HepG2 (cell line): Measurements from ENCODE around the gene TNPO3. TPM values are rescaled to one million over a fixed set of nuclear protein-coding genes. Genes with fewer than 3 reads are reported as not detected.

Experiments
- DZIP1 ChIP-seq: sonication (generic); formaldehyde crosslinking; IDR thresholded peaks from 2 replicates; pipeline ENCODE4 v1.5.0; 2020; ENCODE audit warnings: mild to moderate bottlenecking, missing genetic modification reagents
- ELK4 ChIP-seq: sonication (generic); formaldehyde crosslinking; IDR thresholded peaks from 2 replicates; pipeline ENCODE4 v1.9.0; 2021; ENCODE audit warnings: missing genetic modification reagents, borderline replicate concordance
- FOXA1 ChIP-seq, 2 experiments: fragments of 450-650 bp in 1 of 2; sonication (generic) in 1 of 2; formaldehyde crosslinking in 1 of 2; IDR thresholded peaks; 2 replicates each; pipeline versions ENCODE4 v1.4.0 to v1.6.1; 2016 to 2020; ENCODE audit warnings: missing genetic modification reagents in 1 of 2
- HNRNPL ChIP-seq: fragments of 200-400 bp; formaldehyde crosslinking; IDR thresholded peaks from 2 replicates; pipeline ENCODE4 v1.6.1; 2017; ENCODE audit warnings: mild to moderate bottlenecking, low read depth, low read length
- NCOA5 ChIP-seq: sonication (generic); formaldehyde crosslinking; IDR thresholded peaks from 2 replicates; pipeline ENCODE4 v1.4.0; 2020; ENCODE audit warnings: missing genetic modification reagents
- REXO4 ChIP-seq: sonication (generic); formaldehyde crosslinking; IDR thresholded peaks from 2 replicates; pipeline ENCODE4 v1.8.0; 2022; ENCODE audit warnings: missing genetic modification reagents, mild to moderate bottlenecking, borderline replicate concordance
- SIN3A ChIP-seq: IDR thresholded peaks from 2 replicates; pipeline ENCODE4 v1.6.1; 2011; ENCODE audit warnings: low read depth, mild to moderate bottlenecking, control low read depth, low read length, borderline replicate concordance
- SKI ChIP-seq: fragments of 450-650 bp; IDR thresholded peaks from one replicate; pipeline ENCODE4 v1.6.1; 2018; ENCODE audit warnings: mild to moderate bottlenecking; ENCODE audit not compliant: partially characterized antibody
- SNAPC2 ChIP-seq: sonication (generic); formaldehyde crosslinking; IDR thresholded peaks from 2 replicates; pipeline ENCODE4 v1.8.1; 2022; ENCODE audit warnings: mild to moderate bottlenecking, missing genetic modification reagents
- STAT6 ChIP-seq: sonication (generic); formaldehyde crosslinking; IDR thresholded peaks from 2 replicates; pipeline ENCODE4 v1.4.0; 2020; ENCODE audit warnings: missing genetic modification reagents, mild to moderate bottlenecking, borderline replicate concordance
- TCF12 ChIP-seq, 2 experiments: fragments of 450-650 bp in 1 of 2; sonication (generic) in 1 of 2; formaldehyde crosslinking in 1 of 2; IDR thresholded peaks; 2 replicates each; pipeline versions ENCODE4 v1.6.1 to v1.8.0; 2017 to 2022; ENCODE audit warnings: antibody characterized with exemption in 1 of 2, mild to moderate bottlenecking in 1 of 2, missing genetic modification reagents in 1 of 2, moderate library complexity in 1 of 2
- TEAD3 ChIP-seq: optimal IDR thresholded peaks from 2 replicates; pipeline ENCODE3; 2016; ENCODE audit warnings: borderline replicate concordance
- TSC22D2 ChIP-seq: sonication (generic); formaldehyde crosslinking; IDR thresholded peaks from 2 replicates; pipeline ENCODE4 v1.5.1; 2020; ENCODE audit warnings: missing genetic modification reagents, mild to moderate bottlenecking, borderline replicate concordance
- ZFP1 ChIP-seq: IDR thresholded peaks from 2 replicates; pipeline ENCODE4 v1.6.1; 2016
- ZMYM3 ChIP-seq: sonication (generic); formaldehyde crosslinking; IDR thresholded peaks from 2 replicates; pipeline ENCODE4 v1.5.1; 2020; ENCODE audit warnings: mild to moderate bottlenecking, missing genetic modification reagents
- ZNF451 ChIP-seq: sonication (generic); formaldehyde crosslinking; IDR thresholded peaks from 2 replicates; pipeline ENCODE4 v1.5.0; 2020; ENCODE audit warnings: mild to moderate bottlenecking, missing genetic modification reagents
- ZNF678 ChIP-seq: sonication (generic); formaldehyde crosslinking; IDR thresholded peaks from 2 replicates; pipeline ENCODE4 v1.4.0; 2020; ENCODE audit warnings: mild to moderate bottlenecking, missing genetic modification reagents
- ZNF710 ChIP-seq: sonication (generic); formaldehyde crosslinking; IDR thresholded peaks from 2 replicates; pipeline ENCODE4 v1.5.0; 2020; ENCODE audit warnings: mild to moderate bottlenecking, missing genetic modification reagents, borderline replicate concordance
- ZNF770 ChIP-seq: sonication (generic); formaldehyde crosslinking; IDR thresholded peaks from 2 replicates; pipeline ENCODE4 v1.5.0; 2020; ENCODE audit warnings: mild to moderate bottlenecking, missing genetic modification reagents
- polyA plus RNA-seq, 8 experiments: library from polyadenylated mRNA; depleted of rRNA in 3 of 8; stranded (reverse) in 7 of 8; unstranded in 1 of 8; fragments of >200 nt; fragmentation: Illumina TruSeq in 4 of 8; extraction: Trizol in 4 of 8; gene quantifications; 2 replicates each; pipeline versions ENCODE4 v1.2.1 to v1.2.3, GENCODE V29; 2011 to 2016; ENCODE audit warnings: low read depth in 4 of 8, missing spikeins in 1 of 8, mixed read lengths in 1 of 8; ENCODE audit not compliant: insufficient read depth in 1 of 8
- total RNA-seq, 5 experiments: library from RNA; depleted of rRNA; stranded (reverse); fragments of >200 nt; fragmentation: Illumina TruSeq; extraction: Trizol; gene quantifications; 2 replicates each; pipeline ENCODE4 v1.2.3, GENCODE V29; 2016; ENCODE audit warnings: low read depth in 1 of 5

The TNPO3 gene
- total and polyA plus RNA-seq, 2 of the 13 experiments (the other 11 are each of a cell fraction or from before 2014, with no cell fraction given), result 23.8 to 44.6 TPM

GRCh38 chr7:129091484-129092002 lies 36.6 kb upstream of the TNPO3 start (continued):
- TF ChIP-seq SNAPC2 (CRISPR knock-in tag), result no peak
- no peak for TF ChIP-seq SIN3A
- TF ChIP-seq ZNF678 (CRISPR knock-in tag), result no peak
- TF ChIP-seq FOXA1 (IDR thresholded peaks at IDR 0.05), result no peak
- peak; percentile 48; the same call in 1 of the 2 replicates for TF ChIP-seq FOXA1 (CRISPR knock-in tag; IDR thresholded peaks at IDR 0.05)
- no peak for TF ChIP-seq ZMYM3 (CRISPR knock-in tag)
- no peak for TF ChIP-seq TSC22D2 (CRISPR knock-in tag)
- TF ChIP-seq ZNF710 (CRISPR knock-in tag), result no peak
- TF ChIP-seq DZIP1 (CRISPR knock-in tag), result no peak
- TF ChIP-seq TCF12 (IDR thresholded peaks at IDR 0.05), result no peak
- no peak for TF ChIP-seq TCF12 (CRISPR knock-in tag; IDR thresholded peaks at IDR 0.05)
- TF ChIP-seq STAT6 (CRISPR knock-in tag), result 0 out of 2 replicates have a peak, but pooled peaks have one; percentile 27
- TF ChIP-seq ZNF770 (CRISPR knock-in tag), result no peak
- TF ChIP-seq ELK4, result no peak
- TF ChIP-seq SKI, result no peak
- peak; percentile 23 for TF ChIP-seq TEAD3 (CRISPR knock-in tag)
- no peak for TF ChIP-seq ZNF451 (CRISPR knock-in tag)
- TF ChIP-seq REXO4 (CRISPR knock-in tag), result no peak
- no peak for TF ChIP-seq HNRNPL
- no peak for TF ChIP-seq ZFP1
- no peak for TF ChIP-seq NCOA5
